HCT116 (cell line): Measurements from ENCODE around the gene ANKZF1. TPM values are rescaled to one million over a fixed set of nuclear protein-coding genes. Genes with fewer than 3 reads are reported as not detected.
A peak's percentile ranks its signal among the peaks of the same experiment; 100 is the strongest.

ENCODE experiments used
- ATAC-seq: fragments of 200-7000 bp; cut with Tn5 transposase; 2 replicates; pipeline ENCODE4 v1.9.1; 2020; ENCODE audit warnings: mild to moderate bottlenecking, moderate library complexity
- BruUV-seq: library from RNA; stranded (reverse); fragments of 400-500 nt; replicated peaks from 2 replicates; lab custom pipeline; 2021; lab: Mats Ljungman, UMichigan
- CTCF ChIA-PET: fragments of 300-600 bp; sonication (Branson Sonifier 250); formaldehyde crosslinking; loops from one replicate; lab custom pipeline; 2021; ENCODE audit warnings: antibody characterized with exemption; lab: Charles Lee
- POLR2A ChIA-PET: fragments of 300-600, 350-600 bp; sonication (Branson Sonifier 250); formaldehyde crosslinking; loops from one replicate; lab custom pipeline; 2021; ENCODE audit warnings: antibody characterized with exemption; lab: Charles Lee
- RAD21 ChIA-PET, 2 experiments: fragments of 300-600 bp; sonication (Branson Sonifier 250); formaldehyde crosslinking; loops; one replicate each; lab custom pipeline; 2023; ENCODE audit warnings: low total read pairs in 2 of 2; ENCODE audit not compliant: uncharacterized antibody in 2 of 2, unreplicated experiment in 2 of 2, low non-redundant PET in 1 of 2; lab: Charles Lee
- DNase-seq: peaks from one replicate; pipeline ENCODE4 v3.0.0-alpha.2; 2010; ENCODE audit warnings: low read depth, low spot score
- H2AFZ ChIP-seq: fragments of 200-600 bp; shearing (Covaris generic), sonication (generic); 2 replicates; pipeline ENCODE4 v1.6.1; 2017; ENCODE audit warnings: low read depth, mixed run types, mixed read lengths, antibody characterized with exemption, low read length; ENCODE audit not compliant: poor library complexity, severe bottlenecking
- H3K27ac ChIP-seq: 2 replicates; pipeline ENCODE4 v1.5.1; 2012; ENCODE audit warnings: low read depth, low read length
- H3K27me3 ChIP-seq: fragments of 200-600 bp; sonication (generic); 2 replicates; pipeline ENCODE4 v1.6.1; 2016; ENCODE audit warnings: mixed run types, low read length, mixed read lengths; ENCODE audit not compliant: insufficient read depth
- H3K36me3 ChIP-seq, 2 experiments: fragments of 200-500 bp in 1 of 2; fragments of 200-600 bp in 1 of 2; sonication (Bioruptor generic) in 1 of 2; sonication (generic) in 1 of 2; 2 replicates each; pipeline versions ENCODE4 v1.5.1 to v1.6.1; 2014 to 2016; ENCODE audit warnings: low read length in 2 of 2, inconsistent platforms in 1 of 2, mixed read lengths in 1 of 2, mixed run types in 1 of 2; ENCODE audit not compliant: insufficient read depth in 2 of 2, control insufficient read depth in 1 of 2
- H3K4me1 ChIP-seq, 2 experiments: fragments of 200-600 bp in 1 of 2; sonication (generic) in 1 of 2; 2 replicates each; pipeline versions ENCODE4 v1.5.1 to v1.6.1; 2012 to 2017; ENCODE audit warnings: low read length in 2 of 2, inconsistent platforms in 1 of 2, mild to moderate bottlenecking in 1 of 2, mixed read lengths in 1 of 2, mixed run types in 1 of 2, moderate library complexity in 1 of 2; ENCODE audit not compliant: insufficient read depth in 2 of 2, control insufficient read depth in 1 of 2
- H3K4me2 ChIP-seq: fragments of 200-600 bp; sonication (generic); 2 replicates; pipeline ENCODE4 v1.6.1; 2017; ENCODE audit warnings: mixed run types, low read length, mixed read lengths
- H3K4me3 ChIP-seq, 2 experiments: fragments of 200-600 bp in 1 of 2; sonication (generic) in 1 of 2; replicated peaks in 1 of 2; 2 replicates each; pipeline ENCODE4 v1.5.1; 2011 to 2016; ENCODE audit warnings: low read length in 2 of 2, control low read depth in 1 of 2, low read depth in 1 of 2, mild to moderate bottlenecking in 1 of 2, mixed read lengths in 1 of 2, mixed run types in 1 of 2
- H3K79me2 ChIP-seq: fragments of 200-600 bp; sonication (generic); 2 replicates; pipeline ENCODE4 v1.6.1; 2017; ENCODE audit warnings: mild to moderate bottlenecking, mixed run types, low read length, moderate library complexity, mixed read lengths; ENCODE audit not compliant: insufficient read depth
- H3K9ac ChIP-seq: fragments of 200-600 bp; sonication (generic); 2 replicates; pipeline ENCODE4 v1.6.1; 2016; ENCODE audit warnings: low read length, mixed read lengths
- H3K9me2 ChIP-seq: fragments of 200-600 bp; sonication (generic), shearing (Covaris generic); 2 replicates; pipeline ENCODE4 v1.6.1; 2017; ENCODE audit warnings: mixed run types, mild to moderate bottlenecking, moderate library complexity; ENCODE audit not compliant: insufficient read depth
- H3K9me3 ChIP-seq, 2 experiments: fragments of 200-500 bp in 1 of 2; fragments of 200-600 bp in 1 of 2; sonication (Bioruptor generic) in 1 of 2; sonication (generic) in 1 of 2; 2 replicates each; pipeline ENCODE4 v1.6.1; 2014 to 2017; ENCODE audit warnings: low read length in 2 of 2, mixed read lengths in 2 of 2, inconsistent platforms in 1 of 2, low read depth in 1 of 2, mild to moderate bottlenecking in 1 of 2, mixed run types in 1 of 2, moderate library complexity in 1 of 2; ENCODE audit not compliant: control insufficient read depth in 1 of 2, insufficient read depth in 1 of 2
- H4K20me1 ChIP-seq: fragments of 200-600 bp; sonication (generic), shearing (Covaris generic); 2 replicates; pipeline ENCODE4 v1.6.1; 2017; ENCODE audit warnings: mixed run types, mild to moderate bottlenecking, moderate library complexity; ENCODE audit not compliant: insufficient read depth
- CEBPB ChIP-seq: IDR thresholded peaks from 2 replicates; pipeline ENCODE4 v1.6.1; 2012; ENCODE audit warnings: low read depth
- EGR1 ChIP-seq: IDR thresholded peaks from 2 replicates; pipeline ENCODE4 v1.6.1; 2012; ENCODE audit warnings: low read depth
- ELF1 ChIP-seq: IDR thresholded peaks from 2 replicates; pipeline ENCODE4 v1.6.1; 2012; ENCODE audit warnings: low read depth, borderline replicate concordance
- EZH2 ChIP-seq: fragments of 200-600 bp; sonication (generic); IDR thresholded peaks from 2 replicates; pipeline ENCODE4 v1.6.1; 2017; ENCODE audit warnings: antibody characterized with exemption, mixed run types
- POLR2A ChIP-seq: IDR thresholded peaks from 2 replicates; pipeline ENCODE4 v1.7.0; 2011; ENCODE audit warnings: borderline replicate concordance; ENCODE audit not compliant: insufficient read depth, insufficient read length; ENCODE audit errors: extremely low read depth
- POLR2AphosphoS5 ChIP-seq: IDR thresholded peaks from 2 replicates; pipeline ENCODE4 v1.6.1; 2011; ENCODE audit warnings: mild to moderate bottlenecking, low read depth, low read length, moderate library complexity
- SIN3A ChIP-seq: IDR thresholded peaks from 2 replicates; pipeline ENCODE4 v1.6.1; 2012; ENCODE audit warnings: low read depth
- SRF ChIP-seq: IDR thresholded peaks from 2 replicates; pipeline ENCODE4 v1.6.1; 2012; ENCODE audit warnings: low read depth
- TCF7L2 ChIP-seq: IDR thresholded peaks from 2 replicates; pipeline ENCODE4 v1.7.0; 2011; ENCODE audit warnings: borderline replicate concordance, inconsistent platforms; ENCODE audit not compliant: insufficient read depth, insufficient read length; ENCODE audit errors: extremely low read depth
- YY1 ChIP-seq: IDR thresholded peaks from 2 replicates; pipeline ENCODE4 v1.6.1; 2011; ENCODE audit warnings: low read length, low read depth, moderate library complexity, mild to moderate bottlenecking; ENCODE audit not compliant: insufficient replicate concordance; ENCODE audit errors: extremely low read depth
- intact Hi-C: fragments of 100-400 bp; cut with micrococcal nuclease; formaldehyde crosslinking; loops from 2 replicates; pipeline ENCODE4 v1.10.0; 2022
- total RNA-seq: library from RNA; stranded (reverse); gene quantifications from one replicate; pipeline ENCODE4 v1.2.1, GENCODE V29; 2021; ENCODE audit not compliant: unreplicated experiment
- TF ChIP-seq, protein P1 (sequence below): IDR thresholded peaks from 2 replicates; pipeline ENCODE4 v1.6.1; 2012
- TF ChIP-seq, protein P2 (sequence below): IDR thresholded peaks from 2 replicates; pipeline ENCODE4 v1.6.1; 2011; ENCODE audit warnings: mild to moderate bottlenecking, low read length, moderate library complexity; ENCODE audit not compliant: insufficient replicate concordance; ENCODE audit errors: extremely low read depth
- TF ChIP-seq, protein P3 (sequence below), 3 experiments: fragments of 200-600 bp in 1 of 3; sonication (generic) in 1 of 3; IDR thresholded peaks in 2 of 3; conservative IDR thresholded peaks in 1 of 3; 2 replicates each; pipeline ENCODE4 v1.5.1; 2012 to 2017; ENCODE audit warnings: low read depth in 2 of 3, low read length in 2 of 3, antibody characterized with exemption in 1 of 3, borderline replicate concordance in 1 of 3, control low read depth in 1 of 3, mild to moderate bottlenecking in 1 of 3, mixed read lengths in 1 of 3, mixed run types in 1 of 3, moderate library complexity in 1 of 3; ENCODE audit not compliant: insufficient read depth in 1 of 3
- TF ChIP-seq, protein P4 (sequence below): IDR thresholded peaks from 2 replicates; pipeline ENCODE4 v1.6.1; 2012; ENCODE audit warnings: low read depth
- TF ChIP-seq, protein P5 (sequence below): IDR thresholded peaks from 2 replicates; pipeline ENCODE4 v1.6.1; 2012

ANKZF1 gene
- total RNA-seq, 1 experiment from 2014 or later: 64.7 TPM

DNA sequence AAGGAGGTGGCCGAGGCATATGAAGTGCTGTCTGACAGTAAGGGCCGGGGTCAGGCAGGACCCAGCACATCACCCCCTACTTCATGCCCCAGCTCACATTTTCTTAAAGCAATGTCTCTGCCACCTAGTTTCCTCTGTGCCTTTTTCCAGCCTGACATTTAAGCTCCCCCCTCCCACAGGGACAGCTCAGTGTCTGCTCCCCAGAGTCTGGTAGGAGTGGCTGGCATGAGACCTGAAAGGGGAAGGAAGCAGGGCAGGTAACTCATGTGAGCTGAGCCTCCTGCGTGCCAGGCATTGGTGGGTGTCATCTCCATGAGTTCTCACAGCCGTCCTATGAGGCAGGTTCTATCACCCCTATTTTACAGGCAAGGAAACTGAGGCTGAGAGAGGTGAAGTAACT lies 51.0 kb downstream of the ANKZF1 start:
- BruUV-seq: TSS peak; percentile 58
- POLR2A ChIA-PET: no interaction called here
- TF ChIP-seq POLR2A (no peak), TCF7L2 (no peak), ELF1 (no peak), SIN3A (no peak), POLR2AphosphoS5 (no peak), EGR1 (no peak), YY1 (no peak), SRF (no peak), EZH2 (no peak), CEBPB (no peak)
- TF ChIP-seq, protein P1, sequence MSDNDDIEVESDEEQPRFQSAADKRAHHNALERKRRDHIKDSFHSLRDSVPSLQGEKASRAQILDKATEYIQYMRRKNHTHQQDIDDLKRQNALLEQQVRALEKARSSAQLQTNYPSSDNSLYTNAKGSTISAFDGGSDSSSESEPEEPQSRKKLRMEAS: no peak
- TF ChIP-seq, protein P2, sequence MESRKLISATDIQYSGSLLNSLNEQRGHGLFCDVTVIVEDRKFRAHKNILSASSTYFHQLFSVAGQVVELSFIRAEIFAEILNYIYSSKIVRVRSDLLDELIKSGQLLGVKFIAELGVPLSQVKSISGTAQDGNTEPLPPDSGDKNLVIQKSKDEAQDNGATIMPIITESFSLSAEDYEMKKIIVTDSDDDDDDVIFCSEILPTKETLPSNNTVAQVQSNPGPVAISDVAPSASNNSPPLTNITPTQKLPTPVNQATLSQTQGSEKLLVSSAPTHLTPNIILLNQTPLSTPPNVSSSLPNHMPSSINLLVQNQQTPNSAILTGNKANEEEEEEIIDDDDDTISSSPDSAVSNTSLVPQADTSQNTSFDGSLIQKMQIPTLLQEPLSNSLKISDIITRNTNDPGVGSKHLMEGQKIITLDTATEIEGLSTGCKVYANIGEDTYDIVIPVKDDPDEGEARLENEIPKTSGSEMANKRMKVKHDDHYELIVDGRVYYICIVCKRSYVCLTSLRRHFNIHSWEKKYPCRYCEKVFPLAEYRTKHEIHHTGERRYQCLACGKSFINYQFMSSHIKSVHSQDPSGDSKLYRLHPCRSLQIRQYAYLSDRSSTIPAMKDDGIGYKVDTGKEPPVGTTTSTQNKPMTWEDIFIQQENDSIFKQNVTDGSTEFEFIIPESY: no peak
- TF ChIP-seq, protein P3, sequence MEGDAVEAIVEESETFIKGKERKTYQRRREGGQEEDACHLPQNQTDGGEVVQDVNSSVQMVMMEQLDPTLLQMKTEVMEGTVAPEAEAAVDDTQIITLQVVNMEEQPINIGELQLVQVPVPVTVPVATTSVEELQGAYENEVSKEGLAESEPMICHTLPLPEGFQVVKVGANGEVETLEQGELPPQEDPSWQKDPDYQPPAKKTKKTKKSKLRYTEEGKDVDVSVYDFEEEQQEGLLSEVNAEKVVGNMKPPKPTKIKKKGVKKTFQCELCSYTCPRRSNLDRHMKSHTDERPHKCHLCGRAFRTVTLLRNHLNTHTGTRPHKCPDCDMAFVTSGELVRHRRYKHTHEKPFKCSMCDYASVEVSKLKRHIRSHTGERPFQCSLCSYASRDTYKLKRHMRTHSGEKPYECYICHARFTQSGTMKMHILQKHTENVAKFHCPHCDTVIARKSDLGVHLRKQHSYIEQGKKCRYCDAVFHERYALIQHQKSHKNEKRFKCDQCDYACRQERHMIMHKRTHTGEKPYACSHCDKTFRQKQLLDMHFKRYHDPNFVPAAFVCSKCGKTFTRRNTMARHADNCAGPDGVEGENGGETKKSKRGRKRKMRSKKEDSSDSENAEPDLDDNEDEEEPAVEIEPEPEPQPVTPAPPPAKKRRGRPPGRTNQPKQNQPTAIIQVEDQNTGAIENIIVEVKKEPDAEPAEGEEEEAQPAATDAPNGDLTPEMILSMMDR (IDR thresholded peaks at IDR 0.05 in 2 of 3, conservative IDR thresholded peaks at IDR 0.05 in 1 of 3; ENCODE audit: borderline replicate concordance in 1 of 3, insufficient read depth in 1 of 3, low read depth in 2 of 3, low read length in 2 of 3): no peak
- TF ChIP-seq, protein P4, sequence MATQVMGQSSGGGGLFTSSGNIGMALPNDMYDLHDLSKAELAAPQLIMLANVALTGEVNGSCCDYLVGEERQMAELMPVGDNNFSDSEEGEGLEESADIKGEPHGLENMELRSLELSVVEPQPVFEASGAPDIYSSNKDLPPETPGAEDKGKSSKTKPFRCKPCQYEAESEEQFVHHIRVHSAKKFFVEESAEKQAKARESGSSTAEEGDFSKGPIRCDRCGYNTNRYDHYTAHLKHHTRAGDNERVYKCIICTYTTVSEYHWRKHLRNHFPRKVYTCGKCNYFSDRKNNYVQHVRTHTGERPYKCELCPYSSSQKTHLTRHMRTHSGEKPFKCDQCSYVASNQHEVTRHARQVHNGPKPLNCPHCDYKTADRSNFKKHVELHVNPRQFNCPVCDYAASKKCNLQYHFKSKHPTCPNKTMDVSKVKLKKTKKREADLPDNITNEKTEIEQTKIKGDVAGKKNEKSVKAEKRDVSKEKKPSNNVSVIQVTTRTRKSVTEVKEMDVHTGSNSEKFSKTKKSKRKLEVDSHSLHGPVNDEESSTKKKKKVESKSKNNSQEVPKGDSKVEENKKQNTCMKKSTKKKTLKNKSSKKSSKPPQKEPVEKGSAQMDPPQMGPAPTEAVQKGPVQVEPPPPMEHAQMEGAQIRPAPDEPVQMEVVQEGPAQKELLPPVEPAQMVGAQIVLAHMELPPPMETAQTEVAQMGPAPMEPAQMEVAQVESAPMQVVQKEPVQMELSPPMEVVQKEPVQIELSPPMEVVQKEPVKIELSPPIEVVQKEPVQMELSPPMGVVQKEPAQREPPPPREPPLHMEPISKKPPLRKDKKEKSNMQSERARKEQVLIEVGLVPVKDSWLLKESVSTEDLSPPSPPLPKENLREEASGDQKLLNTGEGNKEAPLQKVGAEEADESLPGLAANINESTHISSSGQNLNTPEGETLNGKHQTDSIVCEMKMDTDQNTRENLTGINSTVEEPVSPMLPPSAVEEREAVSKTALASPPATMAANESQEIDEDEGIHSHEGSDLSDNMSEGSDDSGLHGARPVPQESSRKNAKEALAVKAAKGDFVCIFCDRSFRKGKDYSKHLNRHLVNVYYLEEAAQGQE: no peak
- TF ChIP-seq, protein P5, sequence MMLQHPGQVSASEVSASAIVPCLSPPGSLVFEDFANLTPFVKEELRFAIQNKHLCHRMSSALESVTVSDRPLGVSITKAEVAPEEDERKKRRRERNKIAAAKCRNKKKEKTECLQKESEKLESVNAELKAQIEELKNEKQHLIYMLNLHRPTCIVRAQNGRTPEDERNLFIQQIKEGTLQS: no peak

More for the DNA sequence above, 51.0 kb downstream of the ANKZF1 start:
- H3K9me3 ChIP-seq: no peaks in the 10 kb centered on the region
- H3K9ac ChIP-seq: no peak overlapping the region
- CTCF ChIA-PET: interaction anchor here (0.6 kb wide), 1 partner anchor 14 kb away, joined by 3 read pairs; no protein-coding TSS in a partner anchor
- no peaks in the 10 kb centered on the region for H3K79me2 ChIP-seq
- intact Hi-C loops: no loop called here
- peak overlapping the region; percentile 86; the same call in 1 of the 2 replicates for H3K4me2 ChIP-seq
- H3K27ac ChIP-seq: no peak overlapping the region
- H3K4me3 ChIP-seq: no peak overlapping the region
- H3K4me1 ChIP-seq: peaks cover 20 to 38% of the 10 kb centered on the region in 2 experiments
- DNase-seq (no peak), ATAC-seq (no peak)
- no peak overlapping the region for H2AFZ ChIP-seq
- no peaks in the 10 kb centered on the region for H3K27me3 ChIP-seq
- no peaks in the 10 kb centered on the region for H4K20me1 ChIP-seq
- RAD21 ChIA-PET: no interaction called here
- H3K36me3 ChIP-seq: no peaks in the 10 kb centered on the region
- H3K9me2 ChIP-seq: no peaks in the 10 kb centered on the region
